IMR-90 (cell line): Measurements from ENCODE around the gene ACVR1B. TPM values are rescaled to one million over a fixed set of nuclear protein-coding genes. Genes with fewer than 3 reads are reported as not detected.

Experiments used
- ATAC-seq: fragments of 200-7000 bp; cut with Tn5 transposase; 2 replicates; pipeline ENCODE4 v1.9.1; 2020; ENCODE audit warnings: low read depth, mild to moderate bottlenecking, moderate library complexity
- BruUV-seq: library from RNA; stranded (reverse); fragments of 400-500 nt; replicated peaks from 2 replicates; lab custom pipeline; 2021; lab: Mats Ljungman, UMichigan
- CTCF ChIA-PET: fragments of 300-600 bp; formaldehyde crosslinking; extraction: SDS; loops from one replicate; lab custom pipeline; 2021; ENCODE audit warnings: antibody characterized with exemption; lab: Yijun Ruan, JAX
- POLR2A ChIA-PET: fragments of 300-600 bp; sonication (Branson Sonifier 250); formaldehyde crosslinking; loops from one replicate; lab custom pipeline; 2022; ENCODE audit warnings: antibody characterized with exemption; ENCODE audit not compliant: unreplicated experiment; lab: Charles Lee
- DNase-seq: peaks from one replicate; pipeline ENCODE4 v3.0.0; 2013
- H2AFZ ChIP-seq: replicated peaks from 2 replicates; pipeline ENCODE3; 2013; ENCODE audit warnings: low read length, mild to moderate bottlenecking; ENCODE audit not compliant: poor library complexity
- H2AK5ac ChIP-seq: 2 replicates; pipeline ENCODE4 v1.6.1; 2013; ENCODE audit warnings: low read depth, low read length, inconsistent platforms
- H2AK9ac ChIP-seq: replicated peaks from 2 replicates; pipeline ENCODE3; 2013; ENCODE audit warnings: mild to moderate bottlenecking, low read depth, low read length, moderate library complexity; ENCODE audit not compliant: poor library complexity
- H2BK120ac ChIP-seq: 2 replicates; pipeline ENCODE4 v1.6.1; 2013; ENCODE audit warnings: low read depth, low read length, inconsistent platforms
- H2BK15ac ChIP-seq: 3 replicates; pipeline ENCODE4 v1.6.1; 2013; ENCODE audit warnings: low read depth, low read length, inconsistent platforms
- H2BK20ac ChIP-seq: 2 replicates; pipeline ENCODE4 v1.6.1; 2013; ENCODE audit warnings: low read depth, mild to moderate bottlenecking, inconsistent platforms, low read length, moderate library complexity
- H2BK5ac ChIP-seq: 2 replicates; pipeline ENCODE4 v1.6.1; 2013; ENCODE audit warnings: mild to moderate bottlenecking, low read depth, low read length, inconsistent platforms; ENCODE audit not compliant: poor library complexity, severe bottlenecking
- H3K14ac ChIP-seq: replicated peaks from 2 replicates; pipeline ENCODE4 v1.6.1; 2013; ENCODE audit warnings: low read depth, low read length, inconsistent platforms
- H3K18ac ChIP-seq: 2 replicates; pipeline ENCODE4 v1.6.1; 2013; ENCODE audit warnings: low read depth, low read length, control low read depth
- H3K23ac ChIP-seq: 2 replicates; pipeline ENCODE4 v1.6.1; 2013; ENCODE audit warnings: low read depth, low read length, inconsistent platforms
- H3K27ac ChIP-seq: 2 replicates; pipeline ENCODE4 v1.5.1; 2013; ENCODE audit warnings: mild to moderate bottlenecking, control low read depth, low read length; ENCODE audit not compliant: insufficient read depth
- H3K27me3 ChIP-seq: 2 replicates; pipeline ENCODE4 v1.6.1; 2013; ENCODE audit warnings: low read length; ENCODE audit not compliant: control insufficient read depth, insufficient read depth
- H3K36me3 ChIP-seq: 2 replicates; pipeline ENCODE4 v1.6.1; 2013; ENCODE audit warnings: low read length, mixed read lengths; ENCODE audit not compliant: control insufficient read depth, insufficient read depth
- H3K4ac ChIP-seq: 2 replicates; pipeline ENCODE4 v1.6.1; 2013; ENCODE audit warnings: low read depth, low read length, inconsistent platforms
- H3K4me1 ChIP-seq: 2 replicates; pipeline ENCODE4 v1.6.1; 2013; ENCODE audit warnings: low read length, mixed read lengths; ENCODE audit not compliant: control insufficient read depth, insufficient read depth
- H3K4me2 ChIP-seq: 2 replicates; pipeline ENCODE4 v1.6.1; 2013; ENCODE audit warnings: low read depth, mild to moderate bottlenecking, control low read depth, low read length, moderate library complexity
- H3K4me3 ChIP-seq: 2 replicates; pipeline ENCODE4 v1.5.1; 2013; ENCODE audit warnings: low read depth, mild to moderate bottlenecking, control low read depth, low read length, moderate library complexity; ENCODE audit not compliant: insufficient read depth
- H3K56ac ChIP-seq: 2 replicates; pipeline ENCODE4 v1.6.1; 2013; ENCODE audit warnings: low read length, inconsistent platforms; ENCODE audit not compliant: insufficient read depth; ENCODE audit errors: extremely low read depth
- H3K79me1 ChIP-seq, 2 experiments: 2 replicates each; pipeline ENCODE4 v1.6.1; 2013; ENCODE audit warnings: low read length in 2 of 2, inconsistent platforms in 1 of 2, low read depth in 1 of 2
- H3K9ac ChIP-seq: 2 replicates; pipeline ENCODE4 v1.6.1; 2013; ENCODE audit warnings: low read depth, low read length, control low read depth
- H3K9me1 ChIP-seq: 2 replicates; pipeline ENCODE4 v1.6.1; 2013; ENCODE audit warnings: low read length, inconsistent platforms; ENCODE audit not compliant: insufficient read depth
- H3K9me3 ChIP-seq: 2 replicates; pipeline ENCODE4 v1.6.1; 2013; ENCODE audit warnings: low read length; ENCODE audit not compliant: control insufficient read depth, insufficient read depth
- H4K20me1 ChIP-seq: 2 replicates; pipeline ENCODE4 v1.6.1; 2013; ENCODE audit warnings: low read length, inconsistent platforms; ENCODE audit not compliant: insufficient read depth
- H4K5ac ChIP-seq: 2 replicates; pipeline ENCODE4 v1.6.1; 2013; ENCODE audit warnings: mild to moderate bottlenecking, low read depth, low read length, control low read depth
- H4K8ac ChIP-seq, 2 experiments: 2 replicates each; pipeline ENCODE4 v1.6.1; 2013; ENCODE audit warnings: low read depth in 2 of 2, low read length in 2 of 2, control low read depth in 1 of 2, inconsistent platforms in 1 of 2
- H4K91ac ChIP-seq: 2 replicates; pipeline ENCODE4 v1.6.1; 2013; ENCODE audit warnings: low read depth, low read length, inconsistent platforms; ENCODE audit not compliant: insufficient read depth
- CEBPB ChIP-seq: IDR thresholded peaks from 2 replicates; pipeline ENCODE4 v1.6.1; 2012; ENCODE audit warnings: low read depth, low read length, improper control_type of control experiment
- CHD1 ChIP-seq: IDR thresholded peaks from 2 replicates; pipeline ENCODE4 v1.6.1; 2012; ENCODE audit warnings: low read depth, low read length, improper control_type of control experiment
- FOS ChIP-seq: fragments of 150-350 bp; IDR thresholded peaks from 2 replicates; pipeline ENCODE4 v1.6.1; 2016; ENCODE audit warnings: low read depth, low read length
- MAFK ChIP-seq: IDR thresholded peaks from 2 replicates; pipeline ENCODE4 v1.6.1; 2012; ENCODE audit warnings: low read depth, low read length, improper control_type of control experiment
- MAZ ChIP-seq: IDR thresholded peaks from 2 replicates; pipeline ENCODE4 v1.6.1; 2012; ENCODE audit warnings: low read depth, mild to moderate bottlenecking, low read length, improper control_type of control experiment, moderate library complexity, borderline replicate concordance
- POLR2A ChIP-seq: IDR thresholded peaks from 2 replicates; pipeline ENCODE4 v1.6.1; 2012; ENCODE audit warnings: mild to moderate bottlenecking, low read depth, low read length
- RAD21 ChIP-seq: IDR thresholded peaks from 2 replicates; pipeline ENCODE4 v1.6.1; 2012; ENCODE audit warnings: low read length, improper control_type of control experiment
- RCOR1 ChIP-seq: IDR thresholded peaks from 2 replicates; pipeline ENCODE4 v1.6.1; 2012; ENCODE audit warnings: mild to moderate bottlenecking, low read length, improper control_type of control experiment; ENCODE audit not compliant: insufficient replicate concordance
- RFX5 ChIP-seq: IDR thresholded peaks from 2 replicates; pipeline ENCODE4 v1.8.0; 2012; ENCODE audit warnings: low read depth, mild to moderate bottlenecking, low read length, moderate library complexity
- SMC3 ChIP-seq: fragments of 150-350 bp; IDR thresholded peaks from 2 replicates; pipeline ENCODE4 v1.6.1; 2016; ENCODE audit warnings: low read depth, mild to moderate bottlenecking, antibody characterized with exemption, low read length, moderate library complexity
- WGBS, 2 experiments: methylation state at CpG; one replicate each; pipeline versions ENCODE4 v1.1.5 to v1.1.7; 2013; ENCODE audit warnings: missing lambda C conversion rate in 2 of 2; ENCODE audit not compliant: insufficient read length in 1 of 2; ENCODE audit errors: extremely low coverage in 2 of 2; 5-methylcytosine and 5-hydroxymethylcytosine counted together
- dilution Hi-C: fragments of 300-500 bp; cut with HindIII; formaldehyde crosslinking; loops from one replicate; pipeline ENCODE4 v1.14.3; 2018; ENCODE audit warnings: low sequenced_read_pairs; ENCODE audit not compliant: unreplicated experiment
- in situ Hi-C: fragments of 300-500 bp; cut with MboI; formaldehyde crosslinking; loops from 3 replicates; pipeline ENCODE4 v1.14.3; 2019; ENCODE audit warnings: low sequenced_read_pairs, inconsistent platforms, mixed read lengths
- intact Hi-C: fragments of 100-400 bp; cut with micrococcal nuclease; formaldehyde crosslinking; loops from 2 replicates; pipeline ENCODE4 v1.10.0; 2022
- polyA plus RNA-seq, 3 experiments: library from polyadenylated mRNA; depleted of rRNA; stranded (reverse); fragments of >200 nt; gene quantifications; 2 replicates each; pipeline ENCODE4 v1.2.3, GENCODE V29; 2012; ENCODE audit warnings: low replicate concordance in 1 of 3
- total RNA-seq: library from RNA; depleted of rRNA; stranded (reverse); fragments of >200 nt; gene quantifications from 2 replicates; pipeline ENCODE4 v1.2.3, GENCODE V29; 2012
- TF ChIP-seq, protein P1 (sequence below): fragments of 150-350 bp; IDR thresholded peaks from 2 replicates; pipeline ENCODE4 v1.6.1; 2016; ENCODE audit warnings: low read depth, mild to moderate bottlenecking, low read length, moderate library complexity, borderline replicate concordance
- TF ChIP-seq, protein P2 (sequence below): conservative IDR thresholded peaks from 2 replicates; pipeline ENCODE4 v1.5.1; 2012; ENCODE audit warnings: mild to moderate bottlenecking, low read depth, low read length, improper control_type of control experiment

ACVR1B gene
- total and polyA plus RNA-seq, 2 of the 4 experiments (the other 2 are of a cell fraction), result 5.7 to 13.6 TPM

GRCh38 chr12:51959921-51960320 lies 8.4 kb downstream of the ACVR1B start:
- Histone ChIP-seq H2BK5ac (no peak overlapping the region), H4K20me1 (peaks cover 40% of the 10 kb centered on the region), H3K9ac (no peak overlapping the region), H3K4me2 (no peak overlapping the region), H2AK9ac (no peak overlapping the region), H4K8ac (no peak overlapping the region), H3K4ac (no peak overlapping the region), H4K91ac (no peak overlapping the region), H3K27ac (no peak overlapping the region), H3K14ac (no peak overlapping the region), H3K4me3 (no peak overlapping the region), H3K4me1 (peaks cover 12% of the 10 kb centered on the region), H2AFZ (no peak overlapping the region), H3K23ac (no peak overlapping the region), H3K56ac (no peak overlapping the region), H2BK20ac (no peak overlapping the region), H3K18ac (no peak overlapping the region), H2BK15ac (no peak overlapping the region), H3K27me3 (no peaks in the 10 kb centered on the region), H4K5ac (no peak overlapping the region), H2BK120ac (no peak overlapping the region), H3K79me1 (peaks cover 38 to 85% of the 10 kb centered on the region in 2 experiments), H2AK5ac (no peak overlapping the region), H3K9me1 (peaks cover 14% of the 10 kb centered on the region), H3K9me3 (no peaks in the 10 kb centered on the region), H3K36me3 (peaks cover 7% of the 10 kb centered on the region)
- dilution Hi-C loops, result loop anchor here (25.0 kb wide), 1 partner anchor 98 kb away; no protein-coding TSS in a partner anchor
- in situ Hi-C loops, result no loop called here
- CTCF ChIA-PET, result no interaction called here
- POLR2A ChIA-PET, result no interaction called here
- intact Hi-C loops, result no loop called here
- no CpG with 5 or more reads among the region's 4 CpGs for WGBS, 2 experiments
- TF ChIP-seq RFX5 (no peak), MAFK (no peak), CHD1 (no peak), CEBPB (no peak), RAD21 (no peak), FOS (no peak), MAZ (no peak), POLR2A (no peak), SMC3 (no peak), RCOR1 (no peak)
- TF ChIP-seq, protein P1, sequence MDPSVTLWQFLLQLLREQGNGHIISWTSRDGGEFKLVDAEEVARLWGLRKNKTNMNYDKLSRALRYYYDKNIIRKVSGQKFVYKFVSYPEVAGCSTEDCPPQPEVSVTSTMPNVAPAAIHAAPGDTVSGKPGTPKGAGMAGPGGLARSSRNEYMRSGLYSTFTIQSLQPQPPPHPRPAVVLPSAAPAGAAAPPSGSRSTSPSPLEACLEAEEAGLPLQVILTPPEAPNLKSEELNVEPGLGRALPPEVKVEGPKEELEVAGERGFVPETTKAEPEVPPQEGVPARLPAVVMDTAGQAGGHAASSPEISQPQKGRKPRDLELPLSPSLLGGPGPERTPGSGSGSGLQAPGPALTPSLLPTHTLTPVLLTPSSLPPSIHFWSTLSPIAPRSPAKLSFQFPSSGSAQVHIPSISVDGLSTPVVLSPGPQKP, result no peak
- TF ChIP-seq, protein P2, sequence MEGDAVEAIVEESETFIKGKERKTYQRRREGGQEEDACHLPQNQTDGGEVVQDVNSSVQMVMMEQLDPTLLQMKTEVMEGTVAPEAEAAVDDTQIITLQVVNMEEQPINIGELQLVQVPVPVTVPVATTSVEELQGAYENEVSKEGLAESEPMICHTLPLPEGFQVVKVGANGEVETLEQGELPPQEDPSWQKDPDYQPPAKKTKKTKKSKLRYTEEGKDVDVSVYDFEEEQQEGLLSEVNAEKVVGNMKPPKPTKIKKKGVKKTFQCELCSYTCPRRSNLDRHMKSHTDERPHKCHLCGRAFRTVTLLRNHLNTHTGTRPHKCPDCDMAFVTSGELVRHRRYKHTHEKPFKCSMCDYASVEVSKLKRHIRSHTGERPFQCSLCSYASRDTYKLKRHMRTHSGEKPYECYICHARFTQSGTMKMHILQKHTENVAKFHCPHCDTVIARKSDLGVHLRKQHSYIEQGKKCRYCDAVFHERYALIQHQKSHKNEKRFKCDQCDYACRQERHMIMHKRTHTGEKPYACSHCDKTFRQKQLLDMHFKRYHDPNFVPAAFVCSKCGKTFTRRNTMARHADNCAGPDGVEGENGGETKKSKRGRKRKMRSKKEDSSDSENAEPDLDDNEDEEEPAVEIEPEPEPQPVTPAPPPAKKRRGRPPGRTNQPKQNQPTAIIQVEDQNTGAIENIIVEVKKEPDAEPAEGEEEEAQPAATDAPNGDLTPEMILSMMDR, result no peak
- BruUV-seq, result no TSS peak
- DNase-seq (no peak), ATAC-seq (no peak)
